ENCODE measurements around the gene IZUMO4.
A peak's percentile ranks its signal among the peaks of the same experiment; 100 is the strongest.
"Not testable (repeated sequence)": the region's sequence is repeated elsewhere in the genome, so short reads cannot be mapped to it uniquely, and the experiment has no call there.

IZUMO4 gene

DNA sequence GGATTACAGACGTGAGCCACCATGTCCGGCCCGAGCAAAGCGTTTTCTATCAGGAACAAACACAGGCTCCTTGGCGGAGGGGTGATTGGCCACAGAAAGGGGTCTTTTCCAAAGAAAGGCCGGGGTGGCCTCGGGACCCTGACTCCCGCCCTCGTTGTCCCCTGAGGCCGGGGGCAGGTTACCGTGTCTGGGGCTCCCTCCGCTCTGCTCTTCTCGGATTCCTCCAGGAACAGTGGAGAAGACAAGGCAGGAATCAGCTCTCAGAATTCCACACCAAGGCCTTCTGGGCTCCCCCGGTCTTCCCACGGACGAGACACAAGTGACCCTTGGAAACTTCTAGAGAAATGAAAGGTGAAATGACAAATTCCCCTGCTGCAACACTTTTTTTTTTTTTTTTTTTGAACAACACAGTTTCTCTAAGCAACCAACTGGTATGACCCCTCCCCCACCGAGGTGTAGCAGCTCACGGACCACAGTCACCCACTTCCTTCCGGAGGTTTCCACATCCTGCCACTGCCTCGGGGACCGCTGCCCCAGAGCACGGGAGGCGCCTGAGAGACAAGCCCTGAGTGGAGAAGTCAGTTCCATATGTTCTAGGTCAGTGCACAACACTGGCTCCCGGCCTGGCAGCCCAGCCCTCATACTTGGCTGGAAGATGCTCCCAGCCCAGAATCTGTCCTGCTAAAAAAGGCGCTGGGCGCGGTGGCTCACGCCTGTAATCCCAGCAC lies 11.6 kb upstream of the IZUMO4 start:
- no peak for DNase-seq (ENCODE audit: low read depth)
- no peak overlapping the region for H3K4me3 ChIP-seq (ENCODE audit: low read length)
- TF ChIP-seq CTCF (conservative IDR thresholded peaks at IDR 0.05; ENCODE audit: low read depth, low read length) = no peak

- not testable (repeated sequence) for DNase-seq (ENCODE audit: low read depth)
Observed at GRCh38 chr19:2086695-2087620, 9.8 kb upstream of the IZUMO4 start.

DNA sequence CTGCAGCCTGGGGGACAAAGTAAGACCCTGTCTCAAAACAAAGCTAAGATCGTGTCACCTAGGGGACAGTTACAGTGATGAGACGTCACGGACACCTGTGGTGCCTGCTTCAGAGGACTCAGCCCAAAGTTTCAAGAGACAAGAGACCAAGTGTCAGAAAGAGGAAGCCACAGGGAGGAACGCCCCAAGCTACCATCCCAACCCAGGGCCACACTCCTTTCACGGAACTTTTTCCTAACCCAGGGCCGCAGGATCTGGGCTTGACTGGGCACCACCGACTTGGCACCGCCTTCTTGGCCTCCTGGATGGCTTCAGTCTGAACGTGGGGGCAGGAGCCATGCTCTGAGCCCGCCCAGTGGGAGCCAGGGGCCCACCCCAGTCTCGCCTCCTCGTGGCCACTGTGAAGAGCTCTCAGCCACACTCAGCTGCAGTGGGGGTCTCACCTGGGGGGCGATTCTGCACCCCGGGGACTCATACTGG lies 9.1 kb upstream of the IZUMO4 start:
- no peak overlapping the region for H3K4me3 ChIP-seq (ENCODE audit: low read length)
- no peak for TF ChIP-seq CTCF (conservative IDR thresholded peaks at IDR 0.05; ENCODE audit: low read depth, low read length)
- DNase-seq (ENCODE audit: low read depth) = no peak

More at GRCh38 chr19:2086695-2087620, 9.8 kb upstream of the IZUMO4 start:
- H3K4me3 ChIP-seq (ENCODE audit: low read length) = not testable (repeated sequence)

DNA sequence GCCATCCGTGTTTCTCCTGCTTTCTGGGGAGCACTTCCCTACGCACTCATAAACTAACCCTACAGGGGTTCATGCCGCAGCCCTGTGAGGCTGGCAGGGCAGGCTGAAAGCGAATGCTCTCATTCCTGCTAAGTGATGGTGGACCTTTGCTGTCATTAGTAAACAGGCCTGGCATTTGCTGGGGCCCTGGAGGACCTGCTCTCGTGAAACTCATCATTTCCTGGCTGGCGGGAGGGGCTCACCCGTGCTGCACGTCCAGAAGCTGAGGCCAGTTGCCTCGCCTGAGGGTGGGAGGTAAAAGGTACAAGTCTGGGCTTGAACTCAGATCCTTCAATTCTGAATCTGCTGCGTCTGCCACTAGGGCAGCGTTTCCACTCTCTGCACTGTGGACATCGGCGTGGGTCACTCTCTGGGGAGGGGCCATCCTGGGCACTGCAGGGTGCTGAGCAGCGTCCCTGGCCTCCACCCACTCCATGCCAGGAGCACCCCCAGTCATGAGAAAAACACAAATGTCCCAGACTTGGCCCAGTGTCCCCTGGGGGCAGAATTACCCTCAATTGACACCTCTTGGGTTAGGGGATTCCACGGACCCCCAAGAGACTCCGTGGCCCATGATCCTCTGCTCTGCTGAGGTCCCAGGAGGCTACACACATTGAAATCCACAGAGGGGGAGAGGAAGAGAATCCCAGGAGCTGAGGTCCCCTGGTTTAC lies 7.6 kb upstream of the IZUMO4 start:
- TF ChIP-seq CTCF (conservative IDR thresholded peaks at IDR 0.05; ENCODE audit: low read depth, low read length) = no peak
- no peak overlapping the region for H3K4me3 ChIP-seq (ENCODE audit: low read length)
- DNase-seq (ENCODE audit: low read depth) = no peak

DNA sequence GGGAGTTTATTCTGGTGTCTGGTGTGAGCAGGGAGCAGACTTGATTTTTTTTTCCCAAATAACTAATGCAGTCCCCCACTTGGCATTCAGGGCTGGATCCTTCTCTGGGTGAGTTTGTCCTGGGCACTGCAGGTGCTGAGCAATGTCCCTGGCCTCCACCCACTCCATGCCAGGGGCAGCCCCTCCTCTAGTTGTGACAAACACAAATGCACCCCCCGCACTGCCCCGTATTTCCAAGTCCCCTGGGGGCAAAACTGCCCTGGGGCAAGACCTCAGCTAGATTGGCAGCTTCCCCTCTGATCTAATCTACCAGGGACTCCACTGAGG lies 7.0 kb upstream of the IZUMO4 start:
- TF ChIP-seq CTCF (conservative IDR thresholded peaks at IDR 0.05; ENCODE audit: low read depth, low read length) = no peak
- H3K4me3 ChIP-seq (ENCODE audit: low read length) = no peak overlapping the region

DNA sequence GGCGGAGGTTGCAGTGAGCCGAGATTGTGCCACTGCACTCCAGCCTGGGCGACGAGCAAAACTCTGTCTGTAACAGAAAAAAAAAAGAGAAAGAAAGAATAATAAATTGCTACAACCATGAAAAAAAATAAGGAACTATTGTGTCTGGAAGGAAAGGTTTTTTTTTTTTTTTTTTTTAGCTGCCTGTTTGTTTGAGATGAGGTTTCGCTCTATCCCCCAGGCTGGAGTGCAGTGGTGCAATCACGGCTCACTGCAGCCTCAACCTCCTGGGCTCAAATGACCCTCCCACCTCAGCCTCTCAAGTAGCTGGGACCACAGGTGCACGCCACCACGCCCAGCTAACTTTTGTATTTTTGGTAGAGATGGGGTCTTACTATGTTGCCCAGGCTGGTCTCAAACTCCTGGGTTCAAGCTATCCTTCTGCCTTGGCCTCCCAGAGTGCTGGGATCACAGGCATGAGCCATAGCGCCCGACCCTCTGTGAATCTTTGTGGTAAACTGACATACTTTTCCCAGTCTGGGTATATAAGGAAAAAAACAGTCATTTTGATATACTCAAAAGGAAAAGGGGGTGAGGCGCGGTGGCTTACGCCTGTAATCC lies 4.7 kb upstream of the IZUMO4 start:
- DNase-seq (ENCODE audit: low read depth); H3K4me3 ChIP-seq (ENCODE audit: low read length): not testable (repeated sequence)

More for the DNA sequence above, 7.0 kb upstream of the IZUMO4 start:
- no peak for DNase-seq (ENCODE audit: low read depth)

DNA sequence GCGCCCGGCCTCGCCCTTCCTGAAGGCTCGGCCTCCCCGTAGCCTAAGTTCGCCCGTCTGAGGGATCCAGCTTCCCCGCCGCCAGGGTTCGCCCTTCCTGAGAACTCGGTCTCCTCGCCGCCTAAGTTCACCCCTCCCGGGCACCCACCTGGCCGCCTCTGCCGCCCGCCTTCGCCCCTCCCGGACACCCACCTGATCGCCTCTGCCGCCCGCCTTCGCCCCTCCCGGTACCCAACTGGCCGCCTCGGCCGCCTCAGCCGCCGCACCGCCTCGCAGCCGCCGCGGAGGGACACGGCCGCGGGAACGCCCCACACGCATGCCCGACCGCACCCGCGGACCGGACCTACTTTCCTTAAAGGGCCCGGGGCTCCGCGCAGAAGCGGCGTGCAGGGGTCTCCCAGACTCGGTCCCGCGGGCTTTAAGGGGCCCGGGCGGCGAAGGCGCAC lies 658 bp upstream of the IZUMO4 start, which contains the start of gene MOB3A:
Gene MOB3A (minus strand): TSS at position 293 of the 446 bp plus-strand sequence. CDS start 17,766 bp downstream, outside the sequence.
- TF ChIP-seq CTCF (conservative IDR thresholded peaks at IDR 0.05; ENCODE audit: low read depth, low read length) = peak; percentile 48
- peak within 1 kb of the TSS; percentile 63 for H3K4me3 ChIP-seq (ENCODE audit: low read length)
- DNase-seq (ENCODE audit: low read depth) = peak; percentile 78

Data from retinal pigment epithelial cell (primary cell).